Smooth muscle cell (in vitro differentiated cells): ENCODE measurements around the gene ZNF24. TPM values are rescaled to one million over a fixed set of nuclear protein-coding genes. Genes with fewer than 3 reads are reported as not detected.

Experiments used
- DNase-seq: peaks from one replicate; lab custom pipeline; 2025; ENCODE audit not compliant: unreplicated experiment; lab: John Stamatoyannopoulos, UW
- H2AFZ ChIP-seq: fragments of 200-600 bp; sonication (generic); 2 replicates; pipeline ENCODE4 v1.6.0; 2016; ENCODE audit warnings: antibody characterized with exemption, low read depth, mild to moderate bottlenecking
- H3F3A ChIP-seq: fragments of 200-600 bp; sonication (generic); 2 replicates; pipeline ENCODE4 v1.6.0; 2017; ENCODE audit warnings: antibody characterized with exemption, low read depth
- H3K27ac ChIP-seq: fragments of 200-600 bp; sonication (generic); 2 replicates; pipeline ENCODE4 v1.5.1; 2016; ENCODE audit warnings: low read depth, mild to moderate bottlenecking
- H3K27me3 ChIP-seq: fragments of 200-600 bp; sonication (generic); 2 replicates; pipeline ENCODE4 v1.6.1; 2016; ENCODE audit warnings: low read depth, mild to moderate bottlenecking
- H3K36me3 ChIP-seq: fragments of 200-600 bp; sonication (generic); 2 replicates; pipeline ENCODE4 v1.5.1; 2016; ENCODE audit warnings: low read depth
- H3K4me1 ChIP-seq: fragments of 200-600 bp; sonication (generic); 2 replicates; pipeline ENCODE4 v1.5.1; 2016; ENCODE audit warnings: low read depth
- H3K4me2 ChIP-seq: fragments of 200-600 bp; sonication (generic); 2 replicates; pipeline ENCODE4 v1.6.0; 2016; ENCODE audit warnings: mild to moderate bottlenecking
- H3K4me3 ChIP-seq: fragments of 200-600 bp; sonication (generic); 2 replicates; pipeline ENCODE4 v1.5.1; 2016; ENCODE audit warnings: mild to moderate bottlenecking
- H3K79me2 ChIP-seq: fragments of 200-600 bp; sonication (generic); 2 replicates; pipeline ENCODE4 v1.6.0; 2016; ENCODE audit warnings: low read depth, mild to moderate bottlenecking
- H3K9ac ChIP-seq: fragments of 200-600 bp; sonication (generic); 2 replicates; pipeline ENCODE4 v1.6.0; 2016; ENCODE audit warnings: low read depth
- H3K9me3 ChIP-seq: fragments of 200-600 bp; sonication (generic); replicated peaks from 2 replicates; pipeline ENCODE4 v1.5.1; 2016; ENCODE audit warnings: low read depth
- H4K20me1 ChIP-seq: fragments of 200-600 bp; sonication (generic); 2 replicates; pipeline ENCODE4 v1.6.0; 2016; ENCODE audit warnings: low read depth
- whole genome bisulfite sequencing: methylation state at CpG from one replicate; pipeline ENCODE4 v1.1.7; 2016; ENCODE audit warnings: low lambda C conversion rate; 5-methylcytosine and 5-hydroxymethylcytosine counted together
- polyA plus RNA-seq: library from polyadenylated mRNA; unstranded; fragments of >200 nt; fragmentation: Nextera tagmentation; extraction: Ambion mirVana; gene quantifications from 2 replicates; pipeline ENCODE4 v1.2.1, GENCODE V29; 2016
- total RNA-seq: library from RNA; depleted of rRNA; stranded (reverse); fragments of >200 nt; gene quantifications from 2 replicates; pipeline ENCODE4 v1.2.3, GENCODE V29; 2014
- TF ChIP-seq, protein P1 (sequence below): fragments of 200-600 bp; sonication (generic); IDR thresholded peaks from 2 replicates; pipeline ENCODE4 v1.5.1; 2017; ENCODE audit warnings: borderline replicate concordance, mild to moderate bottlenecking, antibody characterized with exemption; ENCODE audit not compliant: insufficient read depth, poor library complexity, severe bottlenecking

Gene ZNF24
- total and polyA plus RNA-seq, 2 experiments from 2014 or later: 26.2 to 40.8 TPM

DNA sequence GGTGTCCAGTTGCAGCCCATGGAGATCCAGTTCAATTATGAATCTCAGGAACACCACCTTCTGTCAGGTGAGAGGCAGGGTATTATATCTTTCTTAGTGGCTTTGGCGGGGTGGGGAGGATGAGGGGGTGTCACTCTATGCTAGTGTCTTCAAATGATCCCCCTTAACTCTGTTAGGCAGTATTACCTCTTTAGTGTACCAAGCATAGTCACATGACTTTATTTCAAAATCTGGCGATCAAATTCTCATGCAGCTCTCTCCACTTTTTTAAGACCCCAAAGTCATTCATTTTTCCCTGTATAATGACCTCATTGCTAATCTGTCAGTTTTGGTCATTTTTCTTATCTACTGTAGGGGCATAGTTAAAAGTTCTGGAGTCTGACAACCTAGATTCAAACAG is 53.1 kb downstream of the ZNF24 start:
- Histone ChIP-seq H3K4me1 (peaks cover 8% of the 10 kb centered on the region), H3K9ac (no peak overlapping the region), H4K20me1 (no peaks in the 10 kb centered on the region), H3K27ac (no peak overlapping the region), H3K79me2 (peaks cover 84% of the 10 kb centered on the region), H3K4me3 (peak overlapping the region; percentile 92), H3K4me2 (peak overlapping the region; percentile 91), H3K9me3 (no peaks in the 10 kb centered on the region), H3K36me3 (peaks cover 10% of the 10 kb centered on the region), H2AFZ (no peak overlapping the region), H3F3A (no peaks in the 10 kb centered on the region), H3K27me3 (no peaks in the 10 kb centered on the region)
- TF ChIP-seq, protein P1, sequence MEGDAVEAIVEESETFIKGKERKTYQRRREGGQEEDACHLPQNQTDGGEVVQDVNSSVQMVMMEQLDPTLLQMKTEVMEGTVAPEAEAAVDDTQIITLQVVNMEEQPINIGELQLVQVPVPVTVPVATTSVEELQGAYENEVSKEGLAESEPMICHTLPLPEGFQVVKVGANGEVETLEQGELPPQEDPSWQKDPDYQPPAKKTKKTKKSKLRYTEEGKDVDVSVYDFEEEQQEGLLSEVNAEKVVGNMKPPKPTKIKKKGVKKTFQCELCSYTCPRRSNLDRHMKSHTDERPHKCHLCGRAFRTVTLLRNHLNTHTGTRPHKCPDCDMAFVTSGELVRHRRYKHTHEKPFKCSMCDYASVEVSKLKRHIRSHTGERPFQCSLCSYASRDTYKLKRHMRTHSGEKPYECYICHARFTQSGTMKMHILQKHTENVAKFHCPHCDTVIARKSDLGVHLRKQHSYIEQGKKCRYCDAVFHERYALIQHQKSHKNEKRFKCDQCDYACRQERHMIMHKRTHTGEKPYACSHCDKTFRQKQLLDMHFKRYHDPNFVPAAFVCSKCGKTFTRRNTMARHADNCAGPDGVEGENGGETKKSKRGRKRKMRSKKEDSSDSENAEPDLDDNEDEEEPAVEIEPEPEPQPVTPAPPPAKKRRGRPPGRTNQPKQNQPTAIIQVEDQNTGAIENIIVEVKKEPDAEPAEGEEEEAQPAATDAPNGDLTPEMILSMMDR: no peak
- 93% methylated on average over 2 of the region's 2 CpGs for WGBS
- no peak for DNase-seq

DNA sequence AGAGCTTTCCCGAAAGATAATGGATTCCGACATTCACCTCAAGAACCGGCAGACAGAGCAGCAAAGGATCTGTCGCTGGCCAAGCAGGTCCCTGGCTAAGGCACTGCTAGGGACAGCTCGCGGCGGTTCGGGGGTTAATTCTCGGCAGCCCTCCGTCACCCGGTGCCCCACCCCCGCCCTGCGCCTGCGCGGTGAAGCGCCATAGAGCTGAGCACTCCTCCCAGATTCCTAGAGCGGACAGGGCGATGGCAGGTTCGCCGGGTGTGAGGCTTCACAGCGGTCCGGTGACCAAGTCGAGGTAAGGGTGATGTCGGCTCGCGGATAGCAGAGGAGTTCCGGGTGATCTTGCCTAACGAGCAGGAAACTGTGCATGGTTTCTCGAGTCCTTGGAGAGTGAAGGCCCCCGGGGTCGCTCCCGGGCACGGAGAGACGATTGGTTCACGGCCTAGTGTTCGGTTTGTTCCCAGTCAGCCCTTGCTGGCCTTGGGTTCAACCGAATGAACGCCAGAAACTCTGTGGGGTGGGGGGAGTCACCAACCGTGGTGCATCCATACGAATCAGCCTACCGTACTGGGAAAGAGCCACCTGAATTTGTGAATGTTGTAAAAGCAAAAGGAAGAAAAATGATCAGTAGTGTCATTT is 54.0 kb downstream of the ZNF24 start, which contains the start of gene ZSCAN30:
Gene ZSCAN30, minus strand, starts transcription at position 136 of the 642 bp plus-strand sequence. CDS start 25,877 bp downstream, outside the sequence.
- H3K79me2 ChIP-seq: peaks cover 82% of the 10 kb centered on the region
- H4K20me1 ChIP-seq: no peaks in the 10 kb centered on the region
- TF ChIP-seq, protein P1: no peak
- H3K4me1 ChIP-seq: peaks cover 8% of the 10 kb centered on the region
- no peaks in the 10 kb centered on the region for H3F3A ChIP-seq
- peak within 1 kb of the TSS; percentile 92 for H3K4me3 ChIP-seq
- peak; percentile 84 for DNase-seq
- peaks cover 3% of the 10 kb centered on the region for H3K9me3 ChIP-seq
- no peaks in the 10 kb centered on the region for H3K27me3 ChIP-seq
- peaks cover 6% of the 10 kb centered on the region for H3K36me3 ChIP-seq
- peak within 1 kb of the TSS; percentile 90 for H2AFZ ChIP-seq
- under 1% methylated on average over 41 of the region's 41 CpGs for WGBS
- H3K9ac ChIP-seq: peak within 1 kb of the TSS; percentile 91
- H3K4me2 ChIP-seq: peak within 1 kb of the TSS; percentile 91
- H3K27ac ChIP-seq: peak within 1 kb of the TSS; percentile 71

- WGBS: 5% methylated on average over 8 of the region's 8 CpGs
- peak overlapping the region; percentile 92 for H3K4me3 ChIP-seq
- no peaks in the 10 kb centered on the region for H3K27me3 ChIP-seq
- H3K9me3 ChIP-seq: peaks cover 3% of the 10 kb centered on the region
- H3K4me2 ChIP-seq: peak overlapping the region; percentile 91
- H3K36me3 ChIP-seq: peaks cover 1% of the 10 kb centered on the region
- peaks cover 81% of the 10 kb centered on the region for H3K79me2 ChIP-seq
- no peaks in the 10 kb centered on the region for H3F3A ChIP-seq
- TF ChIP-seq, protein P1: no peak
- peak overlapping the region; percentile 91 for H3K9ac ChIP-seq
- H3K4me1 ChIP-seq: peaks cover 8% of the 10 kb centered on the region
- H3K27ac ChIP-seq: peak overlapping the region; percentile 71
- H2AFZ ChIP-seq: peak overlapping the region; percentile 90
- H4K20me1 ChIP-seq: no peaks in the 10 kb centered on the region
- no peak for DNase-seq
These were observed 54.5 kb downstream of the ZNF24 start for GRCh38 chr18:35289727-35290093.

GRCh38 chr18:35289293-35289692 is 54.9 kb downstream of the ZNF24 start:
- Histone ChIP-seq H3K4me3 (peak overlapping the region; percentile 92), H3K79me2 (peaks cover 77% of the 10 kb centered on the region), H3K27ac (peak overlapping the region; percentile 71), H3K9ac (peak overlapping the region; percentile 91), H4K20me1 (no peaks in the 10 kb centered on the region), H3F3A (no peaks in the 10 kb centered on the region), H3K9me3 (peaks cover 3% of the 10 kb centered on the region), H3K27me3 (no peaks in the 10 kb centered on the region), H3K36me3 (no peaks in the 10 kb centered on the region), H3K4me2 (peak overlapping the region; percentile 91), H2AFZ (peak overlapping the region; percentile 90), H3K4me1 (peaks cover 8% of the 10 kb centered on the region)
- WGBS: 50% methylated on average over 6 of the region's 6 CpGs
- DNase-seq: no peak
- TF ChIP-seq, protein P1: no peak
